Activated T-cell treated with anti-CD3 and anti-CD28 coated beads for 1 hour (primary cell): ENCODE results near the gene TLK1.
A peak's percentile ranks its signal among the peaks of the same experiment; 100 is the strongest.

Source experiments
- DNase-seq: peaks from one replicate; pipeline ENCODE4 v3.0.0-alpha.2; 2020; ENCODE audit warnings: low read depth

Gene TLK1

DNA sequence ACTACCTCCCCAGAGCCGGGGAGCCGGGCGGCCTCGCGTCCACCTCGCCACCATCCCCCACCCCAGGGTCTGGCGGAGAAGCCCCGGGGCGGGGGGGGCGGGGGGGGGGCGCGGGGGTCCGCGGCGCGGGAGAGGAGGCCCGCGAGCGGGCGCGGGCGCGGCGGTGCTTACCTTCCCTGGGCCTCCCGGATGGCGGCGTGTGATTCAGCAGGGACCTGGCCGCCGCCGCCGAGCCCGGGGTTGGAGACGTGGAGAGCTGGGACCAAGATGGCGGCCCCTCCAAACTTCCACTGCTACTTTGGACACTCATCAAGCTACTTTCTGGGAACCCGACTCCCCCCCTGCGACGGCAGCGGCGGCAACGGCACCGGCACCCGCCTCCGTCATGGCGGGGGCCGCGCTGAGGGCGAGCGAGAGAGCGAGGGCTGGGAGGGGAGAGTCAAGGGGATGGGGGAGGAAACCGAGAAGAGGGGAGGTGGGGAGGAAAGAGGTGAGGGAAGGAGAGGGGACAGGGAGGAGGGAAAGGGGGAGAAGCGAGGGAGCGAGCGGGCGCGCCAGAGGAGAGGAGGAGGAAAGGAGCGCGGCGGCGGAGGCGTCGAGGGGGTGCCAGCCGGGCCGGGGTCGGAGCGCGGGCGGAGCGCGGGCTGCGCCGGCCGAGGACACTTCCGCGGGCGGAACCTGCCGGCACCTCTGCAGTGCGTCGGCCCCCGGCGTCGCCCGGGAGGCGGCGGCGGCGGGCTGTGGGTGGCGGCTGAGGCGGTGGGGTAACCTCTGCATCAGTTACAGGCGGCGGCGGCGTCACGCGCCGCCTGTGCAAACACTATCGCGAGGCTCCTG, at the start of gene TLK1:
TSS of gene TLK1 (minus strand) at position 775 of the 837 bp plus-strand sequence. CDS start at position 310, 465 bp downstream.
- DNase-seq: peak; percentile 61

DNA sequence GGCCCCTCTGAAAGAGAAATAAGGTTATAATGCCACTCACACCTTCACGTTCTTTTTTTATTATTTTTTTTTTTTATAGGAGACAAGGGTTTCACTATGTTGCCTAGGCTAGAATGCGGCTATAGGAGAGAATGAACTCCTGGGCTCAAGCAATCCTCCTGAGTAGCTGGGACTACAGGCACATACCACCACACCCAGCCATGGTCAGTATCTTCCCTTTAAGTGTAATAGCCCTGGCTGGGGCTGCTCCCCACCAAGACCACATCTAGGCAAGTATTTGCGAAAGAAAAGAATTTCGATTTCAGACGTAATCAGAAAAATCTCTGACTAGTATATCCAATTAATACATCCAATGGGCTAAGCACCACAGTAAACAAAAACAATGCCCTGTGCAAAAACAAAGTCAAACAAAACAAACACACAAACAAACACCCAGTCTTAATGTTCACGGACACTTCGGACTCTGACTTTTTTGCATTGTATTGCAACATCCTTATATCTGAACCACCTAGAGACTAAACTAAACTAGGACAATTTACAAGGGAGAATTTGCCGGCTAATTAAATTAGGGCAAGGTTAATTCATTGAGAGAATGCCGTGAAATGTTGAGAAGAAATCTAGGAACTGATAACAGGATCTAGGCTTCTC, 49.6 kb upstream of the TLK1 start:
- DNase-seq: no peak

DNA sequence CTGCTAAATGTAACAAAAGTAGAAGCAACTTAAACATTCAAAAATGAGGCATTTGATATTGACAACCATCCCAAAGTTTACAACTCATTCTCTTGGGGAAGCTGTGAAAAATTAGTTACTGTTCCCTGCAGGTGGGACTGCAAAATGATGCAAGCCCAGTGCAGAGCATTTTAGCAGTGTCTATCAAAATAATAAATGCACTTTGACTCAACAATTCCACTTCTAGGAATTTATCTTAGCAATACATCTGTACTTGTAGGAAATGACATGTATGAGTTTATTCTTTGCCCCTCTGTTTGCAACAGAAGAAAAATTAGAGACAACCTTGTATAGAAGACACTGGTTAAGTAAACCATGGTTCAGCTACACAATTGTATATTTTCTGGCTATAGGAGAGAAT, 48.0 kb upstream of the TLK1 start:
- DNase-seq: no peak

DNA sequence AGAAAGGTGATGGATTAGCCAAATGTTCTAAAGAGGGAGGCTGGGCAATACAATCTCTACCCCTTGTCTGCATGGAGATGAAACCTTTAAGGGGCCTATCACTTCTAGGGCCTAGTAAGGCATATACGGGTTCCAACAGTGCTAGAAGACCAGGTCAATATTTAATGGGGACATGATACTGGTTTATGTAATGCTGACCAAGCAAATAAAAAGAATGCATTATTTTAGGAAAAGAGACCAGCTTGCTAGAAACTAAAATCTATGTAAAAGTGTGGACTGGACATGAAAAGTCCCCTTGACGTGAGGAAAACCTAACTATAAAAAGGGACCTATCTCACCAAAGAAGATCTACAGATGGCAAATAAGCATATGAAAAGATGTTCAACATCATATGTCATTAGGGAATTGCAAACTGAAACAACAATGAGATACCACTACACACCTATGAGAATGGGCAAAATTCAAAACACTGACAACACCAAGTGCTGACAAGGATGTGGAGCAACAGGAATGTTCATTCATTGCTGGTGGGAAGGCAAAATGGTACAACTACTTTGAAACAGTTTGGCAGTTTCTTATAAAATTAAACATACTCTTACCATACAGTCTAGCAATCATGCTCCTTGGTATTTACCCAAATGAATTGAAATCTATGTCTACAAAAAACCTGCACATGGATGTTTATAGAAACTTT, 45.9 kb upstream of the TLK1 start:
- no peak for DNase-seq

DNA sequence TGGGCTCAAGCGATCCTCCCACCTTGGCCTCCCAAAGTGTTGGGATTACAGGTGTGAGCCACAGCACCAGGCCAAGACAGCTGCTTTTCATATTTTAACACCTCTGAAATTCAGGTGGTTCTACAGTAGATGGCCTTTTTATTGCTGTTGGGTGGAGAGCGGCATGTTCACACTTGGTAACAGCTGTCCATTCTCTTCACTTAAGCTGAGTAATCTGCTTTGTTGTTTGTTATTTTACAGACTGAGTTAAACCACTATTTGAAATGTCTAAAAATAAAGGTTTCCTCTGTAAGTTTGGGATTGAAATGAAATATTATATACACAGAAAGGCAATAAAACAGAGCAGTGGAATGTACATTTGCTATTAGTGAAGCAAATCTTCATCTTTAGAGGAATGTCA, 44.9 kb upstream of the TLK1 start:
- no peak for DNase-seq

DNA sequence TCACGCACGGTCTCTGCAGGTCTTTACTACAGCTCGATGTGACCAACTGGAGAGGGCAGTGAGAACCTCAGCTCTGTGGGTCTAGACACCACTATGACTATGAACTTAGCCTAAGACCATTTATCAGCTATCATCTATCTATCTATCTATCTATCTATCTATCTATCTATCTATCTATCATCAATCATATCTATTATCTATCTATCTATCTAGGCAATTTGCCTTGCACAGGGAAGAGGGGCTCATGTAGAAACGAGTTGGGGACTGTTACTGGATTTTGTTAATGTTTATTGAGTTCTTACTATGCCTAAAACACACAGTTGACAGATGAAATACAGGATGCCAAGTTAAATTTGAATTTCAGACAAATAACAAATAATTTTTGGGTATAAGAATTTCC, 41.1 kb upstream of the TLK1 start:
- DNase-seq: no peak

DNA sequence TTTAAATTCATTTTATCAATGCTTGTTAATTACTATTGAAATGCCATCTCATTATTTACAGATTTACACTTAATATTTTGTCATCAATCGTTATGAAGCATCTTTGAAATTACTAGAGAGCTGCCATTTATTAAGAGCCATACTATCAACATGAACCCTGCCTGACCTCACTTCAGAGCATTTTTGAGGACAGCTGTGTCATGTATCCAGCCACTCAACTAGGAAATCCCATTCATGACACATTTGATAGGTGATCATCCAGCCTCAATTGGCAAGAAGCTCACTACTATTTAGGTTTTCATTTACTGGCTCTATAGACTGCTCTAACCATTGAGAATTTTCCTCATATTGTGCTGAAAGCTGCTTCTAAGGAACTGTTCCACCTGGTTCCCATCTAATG, 40.6 kb upstream of the TLK1 start:
- no peak for DNase-seq

DNA sequence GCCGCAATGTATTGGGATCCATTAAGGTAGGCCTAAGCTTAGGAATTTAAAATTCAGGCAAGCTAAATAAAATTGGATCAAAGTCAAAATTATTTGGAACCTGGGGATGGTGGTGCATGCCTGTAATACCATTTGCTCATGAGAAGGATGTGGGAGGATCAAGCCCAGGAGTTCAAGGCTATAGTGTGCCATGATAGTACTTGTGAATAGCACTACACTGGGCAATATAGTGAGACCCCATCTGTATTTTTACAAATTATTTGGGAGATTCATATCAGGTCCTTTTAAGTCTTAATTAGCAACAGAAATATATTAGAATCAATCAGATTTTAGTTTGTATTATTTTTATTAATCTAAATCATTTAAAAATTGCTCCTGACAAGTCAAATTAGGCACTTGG, 39.8 kb upstream of the TLK1 start:
- DNase-seq: no peak

DNA sequence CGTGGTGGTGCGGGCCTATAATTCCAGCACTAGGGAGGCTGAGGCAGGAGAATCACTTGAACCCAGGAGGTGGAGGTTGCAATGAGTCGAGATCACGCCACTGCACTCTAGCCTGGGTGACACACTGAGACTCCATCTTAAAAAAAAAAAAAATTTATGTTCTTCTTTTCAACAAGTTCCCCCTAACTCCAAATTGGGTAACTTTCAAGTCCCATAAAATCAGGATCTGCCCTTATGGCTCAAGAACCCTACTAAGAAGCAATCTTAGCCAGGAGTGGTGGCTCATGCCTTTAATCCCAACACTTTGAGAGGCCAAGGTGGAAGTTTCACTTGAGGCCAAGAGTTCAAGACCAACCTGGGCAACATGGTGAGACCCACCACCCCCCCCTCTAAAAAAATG, 30.3 kb upstream of the TLK1 start:
- no peak for DNase-seq

DNA sequence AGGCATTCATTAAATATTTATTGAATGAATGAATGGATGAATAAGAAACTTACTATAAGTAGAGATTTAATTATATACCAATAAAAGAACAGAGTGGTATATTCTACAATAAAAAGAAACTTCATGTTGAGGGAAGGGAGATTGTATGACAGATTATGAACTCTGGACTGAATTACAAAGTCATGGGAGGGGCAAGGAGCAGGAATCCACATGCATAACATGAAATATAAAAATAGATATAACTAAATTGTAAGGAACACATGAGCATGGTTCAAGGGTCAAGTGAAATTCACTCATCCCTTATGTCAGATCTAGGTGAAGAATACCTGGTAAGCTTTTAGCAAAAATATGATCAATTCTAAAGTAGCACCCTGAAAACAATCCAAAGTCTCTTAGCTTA, 27.1 kb upstream of the TLK1 start:
- DNase-seq: no peak

DNA sequence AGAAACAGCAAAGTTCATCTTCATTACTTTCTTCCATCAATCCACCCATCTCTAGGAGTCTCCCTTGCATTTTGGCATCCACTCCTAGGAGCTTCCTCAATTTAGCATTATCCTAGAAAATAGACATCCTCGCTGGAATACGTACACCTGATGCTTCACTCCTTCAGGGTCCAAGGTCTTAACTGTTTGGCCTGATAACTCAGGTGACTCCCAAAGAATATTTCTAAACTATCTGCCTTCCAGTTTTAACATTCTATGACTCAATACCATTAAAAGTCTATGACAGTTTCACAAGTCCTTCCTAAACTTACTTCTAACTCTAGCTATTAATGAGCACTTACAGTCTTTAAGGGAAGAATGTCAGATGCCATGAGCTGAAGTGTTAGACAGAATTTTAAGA, 26.5 kb upstream of the TLK1 start:
- no peak for DNase-seq

DNA sequence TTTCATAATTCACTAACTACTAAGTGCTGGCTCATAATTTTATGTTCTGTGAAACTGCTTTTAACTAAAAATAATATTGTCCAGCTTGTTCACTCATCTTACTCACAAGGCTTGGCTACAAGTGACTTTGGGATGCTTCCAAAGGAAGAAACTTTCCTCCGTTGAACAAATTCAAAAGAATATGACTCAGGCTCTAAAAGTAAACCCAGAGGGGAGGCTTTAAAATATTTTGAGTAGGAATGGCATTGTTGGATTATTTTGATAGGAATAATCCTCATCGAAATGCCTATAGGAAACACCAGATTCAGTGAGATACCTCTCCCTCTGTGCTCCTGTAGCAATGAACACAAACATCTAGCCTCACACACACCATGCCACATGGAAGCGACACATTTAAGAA, 25.2 kb upstream of the TLK1 start:
- no peak for DNase-seq

DNA sequence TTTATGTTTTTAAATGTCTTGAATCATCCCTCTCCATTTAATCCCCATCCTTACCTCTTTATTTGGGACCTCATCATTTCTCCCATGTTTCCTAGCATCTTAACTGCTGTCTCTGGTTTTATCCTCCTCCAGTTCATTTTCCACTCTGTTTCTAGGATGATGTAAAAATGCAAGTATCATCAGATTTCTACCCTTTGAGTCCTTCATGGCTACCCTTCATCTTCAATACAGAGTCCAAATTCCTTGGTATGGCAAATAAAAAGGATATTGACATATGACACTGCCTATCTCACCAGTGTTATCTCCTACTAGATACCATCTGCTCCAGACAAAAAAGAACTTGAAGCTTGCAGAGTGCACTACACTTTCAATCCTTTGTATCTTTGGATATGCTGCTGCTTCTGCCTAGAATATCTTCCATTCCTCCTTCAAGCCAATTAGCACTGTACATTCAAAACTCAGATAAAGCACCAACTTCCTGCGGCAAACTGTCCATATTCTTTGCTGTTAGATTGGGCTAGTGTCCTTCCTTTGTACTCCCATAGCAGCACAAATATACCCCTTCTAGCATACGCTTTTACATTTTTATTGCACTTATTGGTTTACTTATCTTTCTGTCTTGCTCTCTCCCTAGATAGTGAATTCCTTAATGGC, 24.6 kb upstream of the TLK1 start:
- DNase-seq: no peak

DNA sequence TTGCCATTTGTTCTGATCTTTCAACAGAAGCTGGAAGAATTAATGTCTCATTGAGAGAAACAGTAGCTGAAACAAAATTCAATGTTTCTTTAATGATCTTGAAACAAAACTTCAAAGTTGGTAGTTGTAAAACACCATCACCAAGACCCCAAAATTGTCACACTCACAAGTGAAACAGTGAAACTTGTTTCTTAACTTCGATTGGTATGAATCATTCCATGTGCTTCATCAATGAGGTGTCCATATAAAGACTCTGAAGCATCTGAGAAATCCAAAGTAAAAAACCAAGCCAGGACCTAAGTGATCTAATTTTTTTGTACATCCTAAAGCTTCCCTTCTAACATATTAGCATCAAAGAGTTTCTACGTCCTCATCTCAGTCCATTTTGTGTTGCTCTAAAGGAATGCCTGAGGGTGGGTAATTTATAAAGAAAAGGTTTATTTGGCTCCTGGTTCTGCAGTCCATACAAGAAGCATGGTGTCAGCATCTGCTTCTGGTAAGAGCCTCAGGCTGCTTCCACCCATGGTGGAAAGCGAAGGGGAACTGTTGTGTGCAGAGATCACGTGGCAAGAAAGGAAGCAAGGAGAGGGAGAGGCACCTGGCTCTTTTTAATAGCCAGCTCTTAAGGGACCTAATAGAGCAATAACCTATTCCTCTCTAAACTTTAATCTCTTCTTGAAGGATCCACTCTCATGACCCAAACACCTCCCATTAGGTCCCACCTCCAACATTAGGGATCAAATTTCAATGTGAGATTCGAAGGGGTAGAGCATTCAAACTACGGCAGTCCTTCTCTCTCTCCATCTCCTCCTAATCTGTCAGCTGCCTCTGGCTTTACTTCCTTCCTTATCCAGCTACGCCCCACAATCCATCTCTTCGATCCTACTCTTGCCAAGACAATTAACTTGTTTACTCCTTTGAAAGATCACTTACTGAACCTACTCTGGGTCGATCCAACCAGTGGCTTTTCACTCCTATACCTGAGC, 20.7 kb upstream of the TLK1 start:
- DNase-seq: no peak

DNA sequence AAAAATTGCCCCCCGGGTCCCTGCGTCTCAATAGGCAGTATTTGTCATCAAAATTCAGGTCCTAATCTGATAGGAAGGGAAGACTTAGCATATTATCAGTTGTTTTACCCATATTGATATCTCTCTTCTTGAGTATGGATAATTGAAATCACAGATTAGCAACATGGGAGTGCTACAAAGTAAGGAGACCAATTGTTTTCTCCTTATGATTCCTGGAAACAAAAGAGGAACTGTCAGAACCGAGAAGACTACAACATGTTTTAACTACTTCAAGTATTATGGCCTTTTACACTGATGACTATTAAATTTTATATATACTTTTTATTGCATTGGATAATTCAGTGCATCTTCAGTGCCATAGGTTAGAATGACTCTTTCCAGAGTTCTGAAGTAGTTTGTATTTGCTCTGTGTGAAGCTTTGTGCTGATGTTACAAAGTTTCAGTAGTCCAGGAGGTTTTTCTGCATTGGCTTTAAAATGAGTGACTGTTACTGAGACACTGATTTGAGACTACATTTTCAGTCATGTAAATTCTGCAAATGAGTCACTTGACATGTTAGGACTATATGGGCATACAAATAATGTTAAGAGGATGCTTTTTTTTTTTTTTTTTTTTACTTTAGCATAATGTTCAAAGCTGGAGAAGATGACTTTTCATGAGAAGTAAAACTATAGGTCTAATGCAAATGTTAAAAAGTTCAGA, 19.7 kb upstream of the TLK1 start:
- DNase-seq: no peak

DNA sequence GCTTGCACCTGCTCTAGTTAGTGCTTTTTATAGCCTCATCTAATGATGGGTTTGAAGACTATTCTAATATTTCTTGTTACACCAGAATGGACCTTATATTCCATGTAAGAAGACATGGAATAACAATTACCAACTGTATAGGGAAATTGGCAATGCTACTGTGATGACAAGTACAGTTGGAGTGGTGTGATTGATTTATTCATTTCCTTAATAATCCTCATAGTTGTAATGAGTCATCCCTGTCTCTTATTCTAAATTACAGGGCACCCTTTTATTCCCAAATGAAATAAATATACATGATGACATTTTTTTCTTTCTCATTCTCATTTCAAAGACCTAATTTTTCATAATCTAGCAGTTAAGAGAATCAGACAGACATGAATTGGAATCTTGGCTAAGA, 18.3 kb upstream of the TLK1 start:
- no peak for DNase-seq

DNA sequence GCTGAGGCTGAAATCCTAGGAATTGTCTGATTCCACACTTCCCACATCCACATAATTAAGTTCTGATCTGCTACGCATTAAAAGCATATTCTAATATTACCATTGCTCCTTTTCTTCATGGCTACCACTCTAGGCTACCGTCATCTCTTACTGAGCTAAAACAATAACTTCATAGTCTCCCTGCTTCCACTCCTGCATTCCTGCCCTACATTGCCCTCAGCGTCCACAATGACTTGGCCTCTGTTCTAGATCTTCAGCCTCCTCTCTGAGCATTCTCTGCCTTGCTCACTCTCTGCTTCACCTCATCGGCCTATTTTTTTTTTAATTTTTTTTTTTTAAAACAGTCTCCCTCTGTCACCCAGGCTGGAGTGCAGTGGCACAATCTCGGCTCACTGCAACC, 15.8 kb upstream of the TLK1 start:
- no peak for DNase-seq

DNA sequence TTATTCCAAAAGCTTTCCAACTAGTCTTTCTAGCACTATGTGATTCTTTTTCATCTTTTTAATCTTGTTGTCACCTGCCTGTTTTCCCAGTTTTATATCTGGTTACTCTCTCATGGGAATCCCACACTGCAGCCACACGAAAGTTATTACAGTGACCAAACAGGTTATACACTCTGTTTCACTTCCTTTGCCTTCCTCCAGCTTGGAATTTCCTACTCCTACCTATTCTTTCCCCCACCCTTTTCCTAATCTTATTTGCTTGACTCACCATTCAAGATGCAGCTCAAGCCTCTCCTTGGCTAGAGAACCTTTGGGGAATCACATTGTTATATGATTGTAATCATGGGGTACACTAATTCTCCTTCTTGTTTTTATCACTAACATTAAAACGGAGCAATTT, 13.4 kb upstream of the TLK1 start:
- DNase-seq: no peak

DNA sequence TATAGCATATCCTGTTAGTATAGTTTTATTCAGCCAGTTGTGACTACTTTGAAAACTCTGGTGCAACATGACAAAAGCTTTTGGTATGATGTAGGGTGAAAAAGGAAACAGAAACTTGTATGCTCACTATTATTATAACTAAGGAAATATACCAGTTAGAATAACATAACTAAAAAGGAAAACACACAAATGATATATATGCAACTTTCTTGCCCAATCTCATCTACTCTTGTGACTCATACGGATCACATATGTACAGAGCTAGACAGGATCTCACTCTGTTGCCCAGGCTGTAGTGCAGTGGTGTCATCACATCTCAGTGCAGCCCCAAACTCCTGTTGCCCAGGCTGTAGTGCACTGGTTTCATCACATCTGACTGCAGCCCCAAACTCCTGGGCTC, 12.4 kb upstream of the TLK1 start:
- no peak for DNase-seq

DNA sequence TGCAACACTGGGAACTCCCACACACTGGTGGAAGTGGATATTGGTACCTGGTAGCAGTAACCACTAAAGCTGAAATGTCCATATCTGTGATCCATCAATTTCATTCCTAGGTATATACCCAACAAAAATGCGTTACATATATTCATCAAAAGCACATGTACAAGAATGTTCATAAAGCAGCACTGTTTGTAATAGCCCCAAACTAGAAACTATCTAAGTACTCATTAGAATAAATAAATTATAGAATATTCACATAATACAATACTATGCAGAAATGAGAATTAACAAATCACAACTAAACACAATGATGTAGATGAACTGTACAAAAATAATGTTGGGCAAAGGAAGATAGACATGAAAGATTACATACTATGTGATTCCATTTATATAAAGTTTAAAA, 11.1 kb upstream of the TLK1 start:
- no peak for DNase-seq

DNA sequence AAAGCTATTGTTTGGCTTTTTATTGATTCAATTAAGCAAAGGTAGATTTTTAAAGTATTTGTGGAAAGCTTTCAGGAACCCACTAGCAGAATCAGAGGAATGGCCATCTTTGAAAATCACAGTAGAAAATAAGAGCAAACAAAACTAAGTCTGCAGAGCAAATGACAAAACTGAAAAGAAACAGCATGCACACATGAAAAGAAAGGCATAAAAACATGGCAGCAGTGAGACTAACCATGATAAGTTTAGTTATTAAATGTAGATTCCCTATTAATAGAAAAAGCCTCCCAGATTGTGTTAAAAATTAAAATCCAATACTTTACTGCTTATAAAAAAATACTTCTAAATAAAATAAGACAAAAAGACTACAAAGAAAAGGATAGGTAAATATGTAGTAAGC, 9.1 kb upstream of the TLK1 start:
- DNase-seq: no peak
